ENCODE measurements around the gene ST6GALNAC3.
"Not testable (repeated sequence)": the region's sequence is repeated elsewhere in the genome, so short reads cannot be mapped to it uniquely, and the experiment has no call there.

ST6GALNAC3 gene

DNA sequence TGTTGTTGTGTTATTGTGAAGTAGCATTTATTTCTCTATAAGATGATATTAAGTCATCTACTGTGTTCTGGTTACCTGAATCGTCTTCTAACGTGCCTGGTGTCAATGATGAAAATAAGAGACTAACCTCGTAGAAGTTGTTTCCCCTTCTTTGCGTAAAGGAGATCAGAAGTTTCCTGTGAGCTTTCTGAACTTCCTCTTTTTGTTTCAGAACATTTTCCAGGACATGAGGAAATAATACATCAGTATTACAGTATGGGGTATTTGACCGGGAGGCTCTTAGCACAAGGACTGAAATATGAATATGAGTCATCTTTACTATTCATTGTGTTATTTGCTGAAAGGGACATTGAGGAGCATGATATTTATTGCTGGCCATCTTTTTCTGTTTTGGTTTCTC lies 1.3 kb downstream of the ST6GALNAC3 start:
- FAIRE-seq, result no peak

DNA sequence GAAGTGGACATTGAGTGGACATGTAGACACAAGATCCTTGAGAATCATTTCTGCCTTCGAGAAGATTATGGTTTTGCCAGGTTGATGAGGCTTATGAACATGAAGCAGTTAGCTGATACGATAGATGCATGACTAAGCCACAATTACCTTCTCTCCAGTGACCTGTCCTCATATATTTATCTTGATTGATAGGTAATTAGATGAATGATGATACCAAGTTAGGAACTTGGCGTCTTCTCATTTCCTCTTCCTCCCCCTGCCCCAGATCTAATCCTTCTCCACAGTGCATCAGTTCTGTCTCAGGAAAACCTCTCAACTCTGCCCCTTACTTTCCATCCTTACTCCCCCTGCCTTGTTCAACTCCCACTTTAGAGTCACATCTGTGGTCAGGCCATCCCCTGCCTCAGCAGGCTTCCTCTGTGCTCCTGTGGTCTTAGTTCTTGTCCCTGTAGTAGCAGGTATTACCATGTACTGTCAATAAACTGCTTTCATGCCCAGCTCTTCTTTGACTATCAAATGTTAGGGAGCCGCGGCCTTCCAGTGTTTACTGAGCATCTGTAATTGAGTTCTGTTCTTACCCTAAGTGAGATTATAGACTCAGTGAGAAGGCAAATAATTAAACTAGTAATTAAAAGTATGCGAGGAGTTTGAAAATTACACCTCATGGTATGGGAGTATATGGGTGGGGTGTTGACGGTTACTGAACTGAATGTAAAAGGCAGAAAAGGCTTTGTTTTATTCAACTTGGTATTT lies 5.1 kb downstream of the ST6GALNAC3 start:
- FAIRE-seq, result no peak

DNA sequence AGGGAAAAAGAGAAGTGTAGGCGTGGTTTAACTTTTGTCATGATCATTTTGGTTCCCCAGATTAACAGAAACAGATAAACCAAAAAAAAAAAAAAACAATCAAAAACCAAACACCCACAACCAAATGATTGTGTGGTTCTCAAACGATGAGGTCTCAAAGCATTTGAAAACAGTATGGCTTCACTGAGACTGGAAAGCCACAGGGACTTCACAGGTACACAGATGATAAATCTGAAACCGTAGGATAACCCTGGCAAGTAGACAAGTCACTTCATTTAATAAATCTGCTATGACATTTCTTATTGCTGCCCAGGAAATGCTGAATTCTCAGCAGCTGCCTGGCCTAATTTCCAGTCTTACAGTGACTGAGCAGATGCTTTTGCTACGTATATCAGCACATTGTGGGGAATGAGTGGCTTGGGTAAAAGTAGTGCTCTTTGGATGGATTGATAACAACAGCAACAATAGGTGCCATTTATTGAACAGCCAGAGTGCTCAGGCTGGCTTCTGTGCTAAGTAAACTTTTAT lies 6.1 kb downstream of the ST6GALNAC3 start:
- FAIRE-seq, result no peak

DNA sequence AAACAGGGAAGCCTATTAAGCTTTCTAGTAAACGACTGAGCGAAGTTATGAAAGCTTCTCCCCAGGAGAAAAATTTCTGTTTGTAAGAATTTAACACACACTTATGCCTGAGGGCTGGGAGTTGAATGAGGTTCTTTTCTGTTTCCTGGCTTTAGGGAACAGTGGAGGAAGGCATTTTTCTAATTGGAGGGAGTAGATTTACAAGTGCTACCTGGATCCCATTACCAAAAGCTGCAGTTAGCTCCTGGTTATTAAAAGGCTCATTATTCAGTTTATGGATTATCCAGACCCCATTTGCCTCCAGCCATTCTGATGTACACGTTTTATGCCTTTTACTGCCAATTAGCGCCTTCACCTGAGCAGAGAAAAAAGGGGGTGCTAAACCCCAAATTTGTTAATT lies 7.5 kb downstream of the ST6GALNAC3 start:
- FAIRE-seq, result no peak

DNA sequence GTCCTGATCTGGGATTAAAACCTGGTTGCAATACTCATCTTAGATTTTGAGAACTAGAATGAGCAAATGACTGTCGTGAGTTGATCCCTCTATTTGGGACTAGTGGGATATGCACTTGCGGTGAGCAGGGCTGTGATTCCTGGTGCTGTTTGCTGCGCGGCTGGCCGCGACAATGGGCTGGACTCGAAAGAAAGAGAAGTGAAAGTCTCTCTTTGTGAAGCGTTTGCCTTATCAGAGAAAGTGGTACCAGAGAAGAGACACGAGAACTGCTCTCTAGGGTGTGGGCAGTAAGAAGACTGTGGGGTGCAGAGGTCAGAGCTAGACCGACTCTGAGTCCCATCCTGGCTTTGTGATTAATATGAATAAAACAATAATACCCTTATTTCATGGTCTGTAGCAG lies 8.6 kb downstream of the ST6GALNAC3 start:
- no peak for FAIRE-seq

DNA sequence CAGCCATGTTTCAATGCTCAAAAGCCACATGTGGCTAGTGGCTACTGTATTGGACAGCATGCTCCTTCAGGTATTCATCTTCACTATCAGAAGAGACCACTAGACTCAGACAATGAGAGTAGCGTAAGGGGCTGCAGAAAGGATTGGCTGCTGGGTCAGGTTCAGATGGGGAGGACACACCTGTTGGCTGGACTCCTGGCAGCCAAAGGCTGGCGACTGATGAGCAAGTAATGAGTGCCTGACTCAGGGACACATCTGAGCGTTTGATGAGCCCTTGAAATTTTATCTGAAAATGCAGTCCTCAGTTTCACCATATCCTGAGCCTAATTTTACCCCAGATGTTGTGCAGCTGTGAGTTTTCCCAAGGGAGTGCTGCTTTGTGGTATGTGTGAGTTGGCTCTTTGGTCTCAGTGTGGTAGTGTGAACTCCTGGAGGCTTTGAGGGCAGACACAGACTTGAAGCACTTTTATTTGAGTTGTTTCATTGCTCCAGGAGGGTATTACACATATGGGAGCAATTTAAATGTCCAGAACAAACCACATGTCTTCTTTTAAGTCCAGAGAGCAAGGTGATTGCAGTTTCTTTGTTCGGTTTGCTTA lies 9.6 kb downstream of the ST6GALNAC3 start:
- FAIRE-seq, result no peak

DNA sequence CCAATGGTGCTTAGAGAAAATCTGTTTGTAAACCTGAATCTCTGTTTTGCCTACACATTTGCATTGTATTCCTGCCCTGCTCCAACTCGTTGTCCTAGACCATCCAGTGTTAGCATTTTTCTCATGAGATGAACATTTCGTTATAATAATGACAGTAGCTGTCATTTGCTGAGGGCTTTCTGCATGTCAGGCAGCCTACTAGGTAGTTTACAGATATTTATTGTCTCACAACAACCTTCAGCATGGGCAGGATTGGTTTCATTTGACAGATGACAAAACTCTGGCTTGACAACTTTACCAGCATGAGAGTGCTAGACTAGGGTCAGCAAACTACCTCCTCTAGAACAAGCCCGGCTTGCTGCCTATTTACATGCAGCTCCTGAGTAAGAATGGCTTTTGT lies 10.1 kb downstream of the ST6GALNAC3 start:
- no peak for FAIRE-seq

DNA sequence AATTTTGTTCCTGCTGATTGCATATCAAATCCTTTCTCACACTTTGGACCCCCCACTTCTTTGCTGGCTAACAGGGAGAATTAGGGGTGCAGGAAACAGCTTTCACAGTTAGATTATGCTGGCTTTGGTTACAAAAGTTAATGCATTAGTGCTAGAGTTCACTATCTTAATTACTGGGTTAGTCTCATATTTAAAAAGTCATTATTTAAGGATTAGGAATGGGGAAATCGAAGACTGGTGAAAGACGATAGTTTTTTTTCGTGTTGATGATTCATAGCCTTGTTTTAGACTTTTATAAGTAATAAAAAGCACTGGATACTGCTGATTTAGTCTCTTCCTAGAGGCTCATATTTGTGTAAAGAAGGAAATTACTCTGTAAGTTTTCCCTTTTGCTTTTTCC lies 11.6 kb downstream of the ST6GALNAC3 start:
- no peak for FAIRE-seq

DNA sequence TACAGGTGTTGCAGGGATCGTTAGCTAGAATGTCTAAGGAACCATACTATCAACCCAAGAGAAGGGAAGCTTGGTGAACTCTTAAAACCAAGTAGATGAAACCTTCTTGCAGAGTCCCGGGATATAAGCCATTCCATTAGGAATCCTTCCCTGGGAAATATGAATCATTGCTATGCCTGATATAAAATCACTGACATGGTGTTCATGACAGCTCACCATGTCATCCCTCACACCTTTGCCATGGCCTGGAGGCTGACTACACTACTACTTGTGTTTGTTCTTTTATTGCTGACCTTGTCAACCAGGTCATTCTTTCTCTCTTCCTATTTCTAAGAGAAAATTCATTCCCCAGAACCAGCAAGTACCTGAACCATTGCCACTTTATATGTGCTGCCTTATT lies 12.1 kb downstream of the ST6GALNAC3 start:
- FAIRE-seq, result no peak

DNA sequence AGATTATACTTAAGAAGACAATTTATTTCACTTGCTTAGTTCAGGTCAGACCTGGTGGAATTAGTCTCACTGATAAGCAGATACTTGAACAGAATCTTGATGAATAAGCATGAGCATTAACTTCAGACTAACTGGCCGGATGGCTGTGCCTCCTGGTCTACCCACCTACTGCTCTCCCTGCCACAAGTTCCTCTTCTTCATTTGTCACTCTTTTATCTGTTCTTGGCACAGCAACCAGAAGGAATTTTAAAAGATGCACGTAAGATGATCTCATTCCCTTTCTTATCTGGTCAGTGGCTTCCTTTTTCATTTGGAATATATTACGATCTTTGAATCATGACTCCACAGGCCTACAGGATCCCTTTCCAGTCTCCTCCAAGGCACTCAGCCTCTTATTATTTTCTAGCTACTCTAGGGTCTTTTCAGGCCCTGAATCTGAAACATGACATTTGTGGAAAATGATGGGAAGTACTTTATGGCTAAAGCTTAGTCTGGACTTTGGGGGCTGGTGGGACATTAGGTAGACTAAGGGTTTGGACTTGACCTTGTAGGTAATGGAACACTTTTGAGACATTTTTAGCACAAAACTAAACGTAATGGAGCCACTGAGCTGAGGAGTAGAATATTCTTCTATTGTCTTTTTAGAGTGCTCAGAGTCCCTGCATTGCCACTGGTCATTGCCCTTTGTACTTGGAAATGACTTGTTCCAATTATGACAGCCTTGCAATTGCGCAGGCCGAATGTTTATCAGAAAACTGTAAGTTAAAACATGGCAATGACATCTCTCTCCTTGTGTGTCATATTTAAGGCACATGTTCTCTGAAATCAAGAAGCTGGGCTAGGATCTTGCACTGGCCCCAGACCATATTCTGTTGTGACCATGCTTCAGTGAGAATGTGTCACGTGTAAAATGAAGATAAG lies 16.0 kb downstream of the ST6GALNAC3 start:
- FAIRE-seq, result no peak

DNA sequence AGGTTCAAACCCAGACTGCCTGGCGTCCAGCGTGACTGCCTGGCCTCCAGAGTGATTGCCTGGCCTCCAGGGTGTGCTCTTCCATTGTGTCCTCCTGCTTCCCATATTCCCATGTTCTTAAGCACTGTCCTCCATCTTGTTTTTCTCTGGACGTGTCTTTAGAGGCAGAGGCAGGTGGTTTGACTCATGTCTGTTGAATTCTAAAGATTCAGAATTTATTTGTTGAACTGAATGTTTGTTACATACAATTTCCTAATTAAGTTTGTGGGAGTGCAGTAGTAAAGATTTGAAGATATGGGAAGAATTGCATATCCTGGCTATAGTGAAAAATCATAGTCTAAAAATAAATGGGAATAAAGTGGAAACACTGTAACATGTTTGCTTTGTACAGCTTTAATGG lies 18.3 kb downstream of the ST6GALNAC3 start:
- no peak for FAIRE-seq

DNA sequence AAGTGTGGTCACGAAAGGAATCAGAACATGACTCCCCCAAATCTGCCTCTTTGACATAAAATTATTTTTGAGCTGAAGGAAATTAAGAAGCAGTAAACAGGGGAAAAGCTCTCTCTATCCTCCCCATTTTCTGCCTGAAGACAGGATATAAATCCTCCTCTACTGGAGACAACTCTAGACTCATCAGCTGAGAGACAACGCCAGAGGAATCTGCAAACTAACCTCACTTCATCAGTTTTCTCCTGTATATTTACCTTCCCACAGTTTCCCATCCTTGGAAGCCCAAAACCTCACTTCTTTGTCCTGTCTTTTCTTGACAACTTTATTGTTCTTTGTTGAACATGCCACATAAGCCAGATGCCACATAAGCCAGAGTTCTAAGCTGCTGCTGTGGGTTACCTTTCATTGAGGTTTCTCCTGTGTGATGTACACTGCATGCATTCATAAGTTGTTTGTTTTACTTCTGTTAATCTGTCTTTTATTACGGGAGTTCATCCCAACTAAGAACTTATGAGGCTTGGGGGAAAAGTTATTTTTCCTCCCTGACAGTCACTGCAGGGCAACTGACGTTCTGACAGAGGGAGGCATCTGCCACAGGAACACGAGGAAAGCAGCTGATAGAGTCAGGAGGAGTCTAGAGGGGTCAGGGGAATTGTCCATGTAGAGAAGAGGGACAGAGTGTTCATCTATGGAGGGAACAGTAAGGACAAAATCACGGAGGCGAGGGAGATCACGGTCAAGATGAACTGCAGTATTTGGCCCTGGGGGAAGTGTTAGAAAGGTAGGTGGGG lies 19.2 kb downstream of the ST6GALNAC3 start:
- FAIRE-seq, result no peak

DNA sequence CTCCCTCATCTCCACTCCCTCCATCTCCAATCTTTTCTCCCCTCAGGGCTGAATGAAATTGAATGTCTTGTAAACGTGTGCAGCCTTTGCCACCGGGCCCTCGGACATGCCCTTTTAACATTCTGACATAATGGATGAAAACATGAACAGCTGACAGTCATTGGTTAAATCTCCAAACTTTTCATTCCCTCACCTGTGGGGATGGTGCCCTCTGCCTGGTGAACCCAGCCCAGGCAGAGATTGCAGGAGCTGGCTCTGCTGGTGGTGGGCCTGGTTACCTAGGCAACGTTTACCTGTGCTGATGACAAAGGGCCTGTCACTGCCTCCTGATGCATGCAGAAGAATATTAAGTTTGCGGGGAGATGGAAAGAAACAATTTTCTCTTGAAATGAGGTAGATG lies 21.3 kb downstream of the ST6GALNAC3 start:
- no peak for FAIRE-seq

DNA sequence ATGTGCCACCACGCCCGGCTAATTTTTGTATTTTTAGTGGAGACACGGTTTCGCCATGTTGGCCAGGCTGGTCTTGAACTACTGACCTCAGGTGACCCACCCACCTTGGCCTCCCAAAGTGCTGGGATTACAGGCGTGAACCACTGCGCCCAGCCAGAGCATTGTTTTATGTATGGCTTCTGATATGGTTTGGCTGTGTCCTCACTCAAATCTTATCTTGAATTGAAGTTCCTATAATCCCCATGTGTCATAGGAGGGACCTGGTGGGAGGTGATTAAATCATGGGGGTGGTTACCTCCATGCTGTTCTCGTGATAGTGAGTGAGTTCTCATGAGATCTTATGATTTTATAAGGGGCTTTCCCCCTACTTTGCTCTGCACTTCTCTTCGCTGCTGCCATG lies 22.5 kb downstream of the ST6GALNAC3 start:
- FAIRE-seq, result not testable (repeated sequence)

DNA sequence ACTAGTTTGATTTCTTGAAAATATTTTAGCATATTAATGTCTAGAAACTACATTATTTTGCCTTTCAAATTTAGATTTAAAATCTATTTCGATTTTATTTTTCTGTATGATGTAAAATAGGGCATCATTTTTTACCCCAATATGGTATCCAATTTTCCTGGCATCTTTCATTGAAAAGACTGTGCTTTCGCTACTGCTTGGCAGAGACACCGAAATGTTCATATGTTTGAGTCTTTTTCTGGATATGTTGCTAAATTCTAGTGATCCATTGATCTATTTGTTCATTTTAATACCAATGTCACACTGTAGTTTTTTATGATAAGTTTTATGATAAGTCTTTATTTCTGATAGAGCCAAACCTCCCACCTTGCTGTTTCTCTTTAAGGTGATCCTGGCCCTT lies 24.3 kb downstream of the ST6GALNAC3 start:
- no peak for FAIRE-seq

DNA sequence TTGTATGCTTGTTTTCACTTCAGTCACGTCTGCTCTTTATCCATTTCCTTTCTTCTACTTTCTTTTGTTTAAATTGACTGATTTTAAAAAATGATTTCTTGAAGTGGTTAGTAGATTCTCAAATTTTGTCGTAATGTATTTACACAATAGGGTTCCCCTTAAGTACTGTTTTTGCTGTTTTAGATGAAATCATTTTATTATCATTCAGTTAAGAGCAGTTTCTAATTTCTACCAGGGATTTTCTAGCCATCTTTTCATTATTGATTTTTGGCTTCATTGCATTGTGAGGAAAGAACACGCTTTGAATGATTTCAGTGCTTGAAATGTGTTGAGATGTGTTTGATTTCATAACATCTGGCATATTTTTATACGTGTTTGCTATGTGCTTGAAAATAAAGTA lies 27.0 kb downstream of the ST6GALNAC3 start:
- no peak for FAIRE-seq

DNA sequence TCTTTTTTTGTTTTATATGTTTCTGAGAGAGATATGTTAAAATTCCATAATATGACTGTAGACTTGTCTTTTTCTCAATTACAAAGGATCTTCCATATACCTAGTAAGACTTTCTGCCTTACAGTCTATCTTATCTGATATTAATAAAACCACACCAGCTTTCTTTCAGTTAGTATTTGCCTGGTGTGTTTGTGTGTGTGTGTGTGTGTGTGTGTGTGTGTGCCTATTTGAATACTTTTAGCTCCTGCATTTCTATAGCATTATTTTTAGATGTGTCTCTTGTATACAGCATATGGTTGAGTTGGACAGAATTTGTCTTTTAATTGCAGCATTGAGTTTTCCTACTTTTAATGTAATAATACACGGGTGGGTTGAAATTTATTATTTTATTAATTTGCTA lies 27.5 kb downstream of the ST6GALNAC3 start:
- no peak for FAIRE-seq

DNA sequence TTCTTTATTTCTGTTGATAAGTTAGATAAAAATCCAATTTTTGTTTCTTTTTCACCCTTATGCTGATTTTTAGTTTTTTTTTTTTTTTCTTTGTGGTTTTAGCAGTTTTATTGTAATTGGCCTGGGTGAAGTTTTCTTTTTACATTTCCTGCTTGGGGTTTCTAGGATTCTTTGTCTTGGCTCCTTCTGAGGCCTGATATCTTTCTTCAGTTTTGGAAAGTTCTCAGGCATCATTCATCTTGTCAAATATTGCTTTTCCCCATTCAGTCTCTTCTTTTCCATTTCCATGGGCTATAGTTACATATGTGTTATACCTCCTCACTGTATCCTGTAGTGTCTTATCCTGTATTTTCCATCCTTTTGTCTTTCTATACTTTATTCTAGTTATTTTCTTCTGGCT lies 28.5 kb downstream of the ST6GALNAC3 start:
- FAIRE-seq, result no peak

DNA sequence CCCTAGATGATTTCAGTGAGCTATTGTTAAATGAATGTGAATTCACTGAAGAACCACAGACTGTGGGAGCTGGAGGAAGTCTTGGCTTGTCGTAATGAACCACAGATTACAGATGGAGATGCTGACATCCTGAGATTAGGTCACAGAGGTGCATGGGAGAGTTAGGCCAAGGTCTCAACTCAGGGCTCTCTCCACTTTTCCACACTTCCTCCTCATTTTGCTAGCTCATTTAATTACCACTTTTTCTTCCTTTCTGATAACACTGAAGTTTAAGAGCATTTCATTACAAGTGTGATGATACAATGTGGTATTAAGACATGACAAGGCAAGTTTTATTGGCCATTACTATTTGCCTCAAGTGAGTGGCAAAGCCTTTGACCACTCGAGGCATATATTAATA lies 30.8 kb downstream of the ST6GALNAC3 start:
- no peak for FAIRE-seq

DNA sequence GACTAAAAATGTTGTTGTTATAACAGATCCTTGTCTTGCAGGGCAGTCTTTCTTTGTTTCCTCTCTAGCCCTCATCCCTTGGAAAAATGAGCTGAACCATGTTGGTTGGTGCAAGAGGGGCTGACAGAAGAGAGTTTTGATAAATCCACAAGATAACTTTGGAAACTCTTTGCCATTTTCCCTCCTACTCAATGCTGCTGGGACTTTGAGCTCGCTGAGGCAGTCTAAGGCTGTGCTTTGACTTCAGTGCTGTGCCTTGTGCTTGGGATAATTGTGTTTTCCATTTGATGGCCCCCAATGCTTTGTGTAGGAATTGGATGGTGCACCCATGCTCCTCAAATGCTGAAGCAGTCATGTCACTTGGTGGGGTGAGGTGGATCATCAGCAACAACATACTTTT lies 31.7 kb downstream of the ST6GALNAC3 start:
- no peak for FAIRE-seq

DNA sequence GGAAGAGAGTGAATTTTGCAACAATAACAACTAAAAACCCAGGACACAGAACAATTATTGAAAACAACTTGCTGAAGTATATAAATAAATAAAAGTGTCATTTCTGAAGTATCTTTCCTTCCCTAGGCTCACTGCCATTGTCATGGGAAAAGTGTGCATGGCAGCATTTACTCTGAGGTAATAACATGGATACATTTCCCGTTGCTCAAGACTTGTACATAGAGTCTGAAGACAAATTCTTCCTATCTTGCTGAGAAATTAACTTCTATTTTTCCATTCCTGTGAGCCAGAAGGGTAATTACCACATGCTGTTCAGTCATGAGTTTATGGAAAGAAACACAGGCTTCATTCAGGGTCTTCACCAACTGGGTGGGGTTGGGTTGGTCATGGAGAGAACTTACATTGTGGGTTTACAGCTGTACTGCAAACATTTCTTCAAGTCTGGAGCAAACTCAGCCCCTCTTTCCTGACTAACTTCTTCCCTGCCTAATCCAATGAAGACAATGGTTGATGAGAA lies 32.2 kb downstream of the ST6GALNAC3 start:
- no peak for FAIRE-seq

DNA sequence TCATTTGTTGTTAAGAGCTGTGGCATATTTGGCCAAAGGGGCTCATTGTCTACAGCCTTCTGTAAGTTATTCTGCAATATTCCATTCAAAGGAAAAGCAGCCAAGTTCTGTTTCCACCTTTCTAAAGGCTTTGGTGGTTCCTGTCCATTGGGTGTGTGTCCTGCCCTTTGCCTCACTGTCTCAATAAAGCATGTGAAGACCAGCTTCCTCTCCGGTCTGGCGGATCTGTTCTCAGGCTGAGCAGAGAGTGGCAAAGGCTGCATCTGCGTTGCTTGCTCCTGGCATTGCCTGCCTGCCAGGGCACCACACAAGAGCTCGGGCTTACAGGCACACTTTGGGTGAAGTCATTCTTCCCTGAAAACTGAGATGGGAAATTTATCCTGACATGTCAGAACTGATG lies 34.9 kb downstream of the ST6GALNAC3 start:
- FAIRE-seq, result no peak

All from G401.6 (cell line).